ENCODE data around the gene NME1.

NME1 gene

GRCh38 chr17:51191895-51192294 is 38.5 kb downstream of the NME1 start:
- no peak for TF ChIP-seq POLR2A (IDR thresholded peaks at IDR 0.05; ENCODE audit: low read depth, low read length)
- no peak for FAIRE-seq
- no peak for DNase-seq (ENCODE audit: insufficient read length, low spot score)

GRCh38 chr17:51197754-51198153 is 44.4 kb downstream of the NME1 start:
- DNase-seq (ENCODE audit: insufficient read length, low spot score) (no peak), FAIRE-seq (no peak)
- no peak for TF ChIP-seq POLR2A (IDR thresholded peaks at IDR 0.05; ENCODE audit: low read depth, low read length)

GRCh38 chr17:51200295-51200694 is 46.9 kb downstream of the NME1 start:
- TF ChIP-seq POLR2A (IDR thresholded peaks at IDR 0.05; ENCODE audit: low read depth, low read length) = no peak
- no peak for DNase-seq (ENCODE audit: insufficient read length, low spot score)
- no peak for FAIRE-seq

- no peak for FAIRE-seq
- no peak for TF ChIP-seq POLR2A (IDR thresholded peaks at IDR 0.05; ENCODE audit: low read depth, low read length)
- DNase-seq (ENCODE audit: insufficient read length, low spot score) = no peak
Measured at GRCh38 chr17:51200846-51201245, 47.5 kb downstream of the NME1 start.

GRCh38 chr17:51203838-51204237 is 50.5 kb downstream of the NME1 start:
- DNase-seq (ENCODE audit: insufficient read length, low spot score) = no peak
- peak; percentile 11 for FAIRE-seq
- TF ChIP-seq POLR2A (IDR thresholded peaks at IDR 0.05; ENCODE audit: low read depth, low read length) = no peak
